Measurements from ENCODE around the gene PCDHGB4.

The PCDHGB4 gene

DNA sequence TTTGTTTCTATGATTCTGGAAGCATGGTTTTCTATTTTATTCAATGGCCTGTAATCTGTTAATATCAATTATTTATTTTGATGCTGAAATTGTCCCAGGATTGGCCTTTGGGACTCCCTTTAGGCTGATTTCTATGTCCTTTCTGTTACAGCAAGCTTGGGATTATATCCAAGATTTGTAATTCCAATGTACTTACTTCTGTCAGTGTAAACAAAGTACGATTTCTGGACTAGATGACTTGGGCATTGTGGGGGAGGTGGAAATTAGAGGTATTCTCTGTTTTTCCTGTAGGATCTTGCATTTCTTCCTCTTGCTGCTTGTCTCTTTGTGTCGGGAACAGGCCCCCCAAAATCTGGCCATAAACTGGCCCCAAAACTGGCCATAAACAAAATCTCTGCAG lies 46.5 kb downstream of the PCDHGB4 start (continued):
- TF ChIP-seq ZSCAN5A (tag by site-specific recombination; IDR thresholded peaks at IDR 0.05) (no peak), HOXA7 (CRISPR knock-in tag; IDR thresholded peaks at IDR 0.05; ENCODE audit: borderline replicate concordance) (no peak), ZNF140 (tag by site-specific recombination; IDR thresholded peaks at IDR 0.05) (no peak), ZNF701 (tag by site-specific recombination; IDR thresholded peaks at IDR 0.05) (no peak)

DNA sequence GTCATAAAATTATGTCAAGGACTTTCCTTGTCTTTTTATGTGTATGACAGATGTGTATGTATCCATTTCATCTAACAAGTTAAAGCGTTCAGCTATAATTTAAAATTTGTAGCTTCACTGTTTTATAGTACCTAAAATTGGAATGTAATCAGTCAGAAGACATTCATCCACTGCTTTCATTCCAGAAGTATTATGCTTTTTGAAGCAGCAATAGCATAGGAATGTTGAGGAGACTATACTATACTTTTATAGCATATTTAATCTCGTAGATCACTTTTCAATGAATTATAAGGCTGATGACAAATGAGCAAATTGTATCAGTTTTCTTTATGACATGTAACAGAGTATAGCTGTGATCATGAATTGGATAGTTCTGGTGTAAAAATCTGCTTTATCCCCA lies 49.7 kb downstream of the PCDHGB4 start:
- no peaks in the 10 kb centered on the region for H3K9me3 ChIP-seq (ENCODE audit: control insufficient read depth, insufficient read depth, low read depth, low read length)
- H3K4me1 ChIP-seq (ENCODE audit: control insufficient read depth, insufficient read depth, low read length) = no peaks in the 10 kb centered on the region
- H3K27ac ChIP-seq (ENCODE audit: extremely low read depth, low read depth, low read length) = no peak overlapping the region
- H3K36me3 ChIP-seq (ENCODE audit: control insufficient read depth in 2 of 2, insufficient read depth in 1 of 2, low read length in 2 of 2) = no peaks in the 10 kb centered on the region
- no peak for TF ChIP-seq TRIM28 (IDR thresholded peaks at IDR 0.05; ENCODE audit: borderline replicate concordance, low read length)
- no peak for TF ChIP-seq SCRT2 (tag by site-specific recombination; IDR thresholded peaks at IDR 0.05)
- no peak for TF ChIP-seq PRDM1 (tag by site-specific recombination; IDR thresholded peaks at IDR 0.05)
- TF ChIP-seq GLI2 (tag by site-specific recombination; IDR thresholded peaks at IDR 0.05; ENCODE audit: borderline replicate concordance, low read depth) = no peak
- no peak for TF ChIP-seq ZNF585B (tag by site-specific recombination; IDR thresholded peaks at IDR 0.05)
- TF ChIP-seq ZNF571 (tag by site-specific recombination; IDR thresholded peaks at IDR 0.05) = no peak
- TF ChIP-seq, protein P1, sequence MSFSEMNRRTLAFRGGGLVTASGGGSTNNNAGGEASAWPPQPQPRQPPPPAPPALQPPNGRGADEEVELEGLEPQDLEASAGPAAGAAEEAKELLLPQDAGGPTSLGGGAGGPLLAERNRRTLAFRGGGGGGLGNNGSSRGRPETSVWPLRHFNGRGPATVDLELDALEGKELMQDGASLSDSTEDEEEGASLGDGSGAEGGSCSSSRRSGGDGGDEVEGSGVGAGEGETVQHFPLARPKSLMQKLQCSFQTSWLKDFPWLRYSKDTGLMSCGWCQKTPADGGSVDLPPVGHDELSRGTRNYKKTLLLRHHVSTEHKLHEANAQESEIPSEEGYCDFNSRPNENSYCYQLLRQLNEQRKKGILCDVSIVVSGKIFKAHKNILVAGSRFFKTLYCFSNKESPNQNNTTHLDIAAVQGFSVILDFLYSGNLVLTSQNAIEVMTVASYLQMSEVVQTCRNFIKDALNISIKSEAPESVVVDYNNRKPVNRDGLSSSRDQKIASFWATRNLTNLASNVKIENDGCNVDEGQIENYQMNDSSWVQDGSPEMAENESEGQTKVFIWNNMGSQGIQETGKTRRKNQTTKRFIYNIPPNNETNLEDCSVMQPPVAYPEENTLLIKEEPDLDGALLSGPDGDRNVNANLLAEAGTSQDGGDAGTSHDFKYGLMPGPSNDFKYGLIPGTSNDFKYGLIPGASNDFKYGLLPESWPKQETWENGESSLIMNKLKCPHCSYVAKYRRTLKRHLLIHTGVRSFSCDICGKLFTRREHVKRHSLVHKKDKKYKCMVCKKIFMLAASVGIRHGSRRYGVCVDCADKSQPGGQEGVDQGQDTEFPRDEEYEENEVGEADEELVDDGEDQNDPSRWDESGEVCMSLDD (tag by site-specific recombination; IDR thresholded peaks at IDR 0.05) = no peak
- TF ChIP-seq ZNF48 (tag by site-specific recombination; IDR thresholded peaks at IDR 0.05) = no peak
- no peak for TF ChIP-seq KLF1 (tag by site-specific recombination; IDR thresholded peaks at IDR 0.05)
- TF ChIP-seq BCL6B (tag by site-specific recombination; IDR thresholded peaks at IDR 0.05) = no peak
- TF ChIP-seq ZNF521 (tag by site-specific recombination; IDR thresholded peaks at IDR 0.05) = no peak
- no peak for TF ChIP-seq ZNF510 (tag by site-specific recombination; IDR thresholded peaks at IDR 0.05; ENCODE audit: insufficient replicate concordance)
- no peak for TF ChIP-seq ZBTB1 (tag by site-specific recombination; IDR thresholded peaks at IDR 0.05)
- POLR2A ChIA-PET = no interaction called here
- no peak overlapping the region for H3K4me3 ChIP-seq (ENCODE audit: low read depth, low read length)
- CTCF ChIA-PET = interaction anchor here (0.6 to 2.2 kb wide), 4 partner anchors 14 to 122 kb away, joined by 3 to 9 read pairs (median 6); partner anchors contain the start of gene PCDHGA11

GRCh38 chr5:141439411-141440141 lies 52.1 kb downstream of the PCDHGB4 start:
- Histone ChIP-seq H3K4me3 (ENCODE audit: low read depth, low read length) (no peak overlapping the region), H3K27ac (ENCODE audit: extremely low read depth, low read depth, low read length) (no peak overlapping the region), H3K4me1 (ENCODE audit: control insufficient read depth, insufficient read depth, low read length) (no peaks in the 10 kb centered on the region), H3K9me3 (ENCODE audit: control insufficient read depth, insufficient read depth, low read depth, low read length) (no peaks in the 10 kb centered on the region), H3K36me3 (ENCODE audit: control insufficient read depth in 2 of 2, insufficient read depth in 1 of 2, low read length in 2 of 2) (no peaks in the 10 kb centered on the region)
- ChIA-PET CTCF (interaction anchor here (0.5 to 1.7 kb wide), 5 partner anchors 82 to 118 kb away, joined by 3 to 6 read pairs (median 3); partner anchors contain the start of gene PCDHGB1), POLR2A (no interaction called here)
- TF ChIP-seq ZNF776 (tag by site-specific recombination; IDR thresholded peaks at IDR 0.05; ENCODE audit: borderline replicate concordance) = no peak
- TF ChIP-seq ZNF311 (tag by site-specific recombination; IDR thresholded peaks at IDR 0.05; ENCODE audit: borderline replicate concordance) = no peak
- TF ChIP-seq ZNF114 (tag by site-specific recombination; IDR thresholded peaks at IDR 0.05) = no peak
- no peak for TF ChIP-seq ZNF768 (tag by site-specific recombination; IDR thresholded peaks at IDR 0.05)
